Endothelial cell of umbilical vein (primary cell): ENCODE measurements around the gene COL18A1. TPM values are rescaled to one million over a fixed set of nuclear protein-coding genes. Genes with fewer than 3 reads are reported as not detected.

Experiments used
- BruUV-seq: library from RNA; stranded (reverse); fragments of 400-500 nt; replicated peaks from 2 replicates; lab custom pipeline; 2021; lab: Mats Ljungman, UMichigan
- CTCF ChIA-PET: fragments of 300-600, 350-600 bp; sonication (Branson Sonifier 250); formaldehyde crosslinking; loops from one replicate; lab custom pipeline; 2021; ENCODE audit warnings: antibody characterized with exemption, inconsistent platforms; lab: Charles Lee
- POLR2A ChIA-PET: fragments of 300-600, 350-600 bp; sonication (Branson Sonifier 250); formaldehyde crosslinking; loops from one replicate; lab custom pipeline; 2021; ENCODE audit warnings: antibody characterized with exemption, inconsistent platforms; lab: Charles Lee
- DNase-seq: peaks from one replicate; pipeline ENCODE4 v3.0.0-alpha.2; 2011; ENCODE audit warnings: low read depth, low spot score
- FAIRE-seq: peaks from 2 replicates; lab custom pipeline; 2011; peaks lifted over from hg19 to GRCh38; lab: Jason Lieb, UNC
- H2AFZ ChIP-seq: 2 replicates; pipeline ENCODE4 v1.6.0; 2012; ENCODE audit warnings: low read depth, low read length, control low read depth, inconsistent platforms
- H3K27ac ChIP-seq: 2 replicates; pipeline ENCODE4 v1.5.1; 2011; ENCODE audit warnings: low read depth, mild to moderate bottlenecking, control low read depth, low read length, moderate library complexity; ENCODE audit not compliant: insufficient read depth
- H3K27me3 ChIP-seq, 2 experiments: 2 replicates each; pipeline versions ENCODE4 v1.6.0 to v1.6.1; 2011; ENCODE audit warnings: low read length in 2 of 2, mixed read lengths in 1 of 2; ENCODE audit not compliant: control insufficient read depth in 2 of 2, insufficient read depth in 2 of 2
- H3K36me3 ChIP-seq, 2 experiments: 2 replicates in 1 of 2; 3 replicates in 1 of 2; pipeline ENCODE4 v1.5.1; 2011; ENCODE audit warnings: low read length in 2 of 2, mild to moderate bottlenecking in 1 of 2, moderate library complexity in 1 of 2; ENCODE audit not compliant: control insufficient read depth in 2 of 2, insufficient read depth in 2 of 2; ENCODE audit errors: extremely low read depth in 1 of 2
- H3K4me1 ChIP-seq: 3 replicates; pipeline ENCODE4 v1.5.1; 2011; ENCODE audit warnings: mild to moderate bottlenecking, low read length; ENCODE audit not compliant: control insufficient read depth, insufficient read depth; ENCODE audit errors: extremely low read depth
- H3K4me2 ChIP-seq: 2 replicates; pipeline ENCODE4 v1.6.1; 2011; ENCODE audit warnings: low read length, control low read depth, mixed read lengths; ENCODE audit not compliant: insufficient read depth
- H3K4me3 ChIP-seq, 3 experiments: fragments of 200-600 bp in 1 of 3; sonication (generic), shearing (Covaris generic) in 1 of 3; replicated peaks in 1 of 3; 2 replicates each; pipeline ENCODE4 v1.5.1; 2011 to 2016; ENCODE audit warnings: control low read depth in 3 of 3, low read length in 3 of 3, mild to moderate bottlenecking in 2 of 3, inconsistent platforms in 1 of 3, low read depth in 1 of 3, moderate library complexity in 1 of 3; ENCODE audit not compliant: insufficient read depth in 1 of 3
- H3K79me2 ChIP-seq: 2 replicates; pipeline ENCODE4 v1.6.0; 2012; ENCODE audit warnings: low read length, inconsistent platforms; ENCODE audit not compliant: control insufficient read depth, insufficient read depth
- H3K9ac ChIP-seq: replicated peaks from 2 replicates; pipeline ENCODE3; 2011; ENCODE audit warnings: low read length, control low read depth; ENCODE audit not compliant: insufficient read depth; ENCODE audit errors: extremely low read depth
- H3K9me1 ChIP-seq: replicated peaks from 3 replicates; pipeline ENCODE4 v1.6.0; 2011; ENCODE audit warnings: mild to moderate bottlenecking, low read length; ENCODE audit not compliant: control insufficient read depth, insufficient read depth; ENCODE audit errors: extremely low read depth
- H3K9me3 ChIP-seq: replicated peaks from 2 replicates; pipeline ENCODE4 v1.5.1; 2012; ENCODE audit warnings: low read length, inconsistent platforms; ENCODE audit not compliant: control insufficient read depth, insufficient read depth
- H4K20me1 ChIP-seq: replicated peaks from 2 replicates; pipeline ENCODE3; 2011; ENCODE audit warnings: mild to moderate bottlenecking, low read length; ENCODE audit not compliant: control insufficient read depth, insufficient read depth; ENCODE audit errors: extremely low read depth
- CTCF ChIP-seq, 2 donors: IDR thresholded peaks; 1 replicate in 1 of 2; 2 replicates in 1 of 2; pipeline ENCODE4 v1.5.1; 2011; ENCODE audit warnings: low read length in 2 of 2, mild to moderate bottlenecking in 2 of 2, moderate library complexity in 2 of 2, control low read depth in 1 of 2, inconsistent platforms in 1 of 2, low read depth in 1 of 2; ENCODE audit not compliant: insufficient read depth in 1 of 2; ENCODE audit errors: extremely low read depth in 1 of 2
- EZH2 ChIP-seq: IDR thresholded peaks from 2 replicates; pipeline ENCODE4 v1.6.1; 2012; ENCODE audit warnings: borderline replicate concordance, low read depth, mild to moderate bottlenecking, moderate library complexity, low read length, inconsistent platforms; ENCODE audit not compliant: severe bottlenecking
- dilution Hi-C: fragments of 300-500 bp; cut with MboI; formaldehyde crosslinking; loops from one replicate; pipeline ENCODE4 v1.15.0; 2019; ENCODE audit warnings: low sequenced_read_pairs; ENCODE audit not compliant: extremely low pct_ligation_motif_present
- intact Hi-C: fragments of 100-400 bp; cut with micrococcal nuclease; formaldehyde crosslinking; loops from one replicate; pipeline ENCODE4 v1.10.0; 2022
- polyA plus RNA-seq, 4 experiments: library from polyadenylated mRNA; depleted of rRNA in 3 of 4; stranded (reverse) in 3 of 4; unstranded in 1 of 4; fragments of >200 nt; gene quantifications; 2 replicates each; pipeline versions ENCODE4 v1.2.1 to v1.2.3, GENCODE V29; 2011 to 2012; ENCODE audit warnings: missing spikeins in 1 of 4
- total RNA-seq: library from RNA; stranded (reverse); gene quantifications from 2 replicates; pipeline ENCODE4 v1.2.3, GENCODE V29; 2021

The COL18A1 gene
- total and polyA plus RNA-seq, 2 donors (not counting 3 experiments of a cell fraction or from before 2014, with no cell fraction given) = 198 to 252 TPM

DNA sequence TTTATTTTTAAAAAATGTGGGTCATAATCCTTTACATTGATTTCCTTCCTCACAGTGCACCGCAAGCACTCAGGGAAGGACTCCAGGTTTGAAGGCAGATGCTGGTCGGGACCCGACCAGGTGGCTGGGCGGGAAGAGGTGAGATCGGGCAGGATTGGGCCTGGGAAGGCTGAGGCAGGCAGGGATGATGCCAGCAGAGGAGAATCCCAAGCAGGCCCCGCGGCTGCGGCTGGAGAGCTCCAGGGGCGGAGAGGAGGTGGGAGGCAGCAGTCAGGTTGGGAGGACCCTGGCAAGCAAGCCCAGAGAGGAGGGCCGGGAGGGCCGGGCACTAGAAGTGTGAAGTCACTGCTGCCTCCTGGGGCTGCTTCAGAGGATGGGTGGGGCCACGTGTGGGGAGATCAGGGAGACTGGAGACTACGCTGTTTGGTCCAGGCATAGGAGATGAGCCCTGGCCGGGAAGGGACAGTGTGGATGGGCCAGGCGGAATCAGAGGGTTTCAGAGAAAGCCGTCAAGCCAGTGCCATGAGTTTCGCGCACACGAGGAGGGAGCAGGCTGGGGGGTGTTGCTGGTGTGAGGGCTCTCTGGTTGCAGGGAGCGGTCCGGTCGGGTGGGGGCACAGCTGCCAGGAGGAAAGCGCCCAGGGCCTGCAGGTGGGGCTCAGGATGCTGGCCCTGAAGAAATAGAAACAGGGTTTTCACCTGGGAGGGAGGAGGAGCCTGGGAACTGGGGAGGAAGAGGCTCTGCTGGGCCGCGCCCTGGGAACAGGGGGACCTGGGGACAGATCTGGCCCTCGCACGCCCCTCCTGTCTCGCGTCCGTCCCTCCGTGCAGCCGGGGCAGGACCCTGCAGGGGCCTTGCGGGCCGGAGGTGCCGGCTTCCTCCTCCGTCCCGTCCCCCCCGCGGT lies 888 bp upstream of the COL18A1 start:
- FAIRE-seq (peak; percentile 60), DNase-seq (peak; percentile 7)
- intact Hi-C loops = loop anchor here (2.0 kb wide), 1 partner anchor 35 kb away; no protein-coding TSS in a partner anchor
- ChIA-PET CTCF (no interaction called here), POLR2A (no interaction called here)
- H3K9ac ChIP-seq = peak overlapping the region; percentile 56
- no peaks in the 10 kb centered on the region for H4K20me1 ChIP-seq
- peaks cover 2 to 3% of the 10 kb centered on the region in 2 experiments for H3K27me3 ChIP-seq
- peaks cover 0 to 3% of the 10 kb centered on the region in 2 experiments for H3K36me3 ChIP-seq
- H3K4me1 ChIP-seq = peaks cover 18% of the 10 kb centered on the region
- no peaks in the 10 kb centered on the region for H3K9me1 ChIP-seq
- TF ChIP-seq EZH2 = no peak
- peak in 1 of 2 donors; percentile 2 for TF ChIP-seq CTCF (IDR thresholded peaks at IDR 0.05; ENCODE audit: extremely low read depth in 1 of 2, insufficient read depth in 1 of 2, low read depth in 1 of 2, low read length in 2 of 2)
- peak overlapping the region; percentile 57 for H3K4me2 ChIP-seq
- dilution Hi-C loops = no loop called here
- H3K9me3 ChIP-seq = no peaks in the 10 kb centered on the region
- TSS peak; percentile 68 for BruUV-seq
- H3K27ac ChIP-seq = peak overlapping the region; percentile 41
- H3K4me3 ChIP-seq = peak overlapping the region; percentile 32 to 50 (median 42)
- peak overlapping the region; percentile 83 for H2AFZ ChIP-seq
- peaks cover 36% of the 10 kb centered on the region for H3K79me2 ChIP-seq
